K562 (cell line): ENCODE data around the gene RPL9. TPM values are rescaled to one million over a fixed set of nuclear protein-coding genes. Genes with fewer than 3 reads are reported as not detected.

Experiments used
- ATF7 ChIP-seq: fragments of 450-650 bp; IDR thresholded peaks from 2 replicates; pipeline ENCODE4 v1.7.1; 2014; ENCODE audit warnings: mild to moderate bottlenecking, moderate library complexity
- CC2D1A ChIP-seq: fragments of 450-650 bp; IDR thresholded peaks from 2 replicates; pipeline ENCODE4 v1.6.1; 2017; ENCODE audit warnings: mild to moderate bottlenecking
- DPF2 ChIP-seq: fragments of 450-650 bp; IDR thresholded peaks from 2 replicates; pipeline ENCODE4 v1.6.1; 2016
- EP300 ChIP-seq: IDR thresholded peaks from 2 replicates; pipeline ENCODE4 v1.6.1; 2012; ENCODE audit warnings: low read length, improper control_type of control experiment
- GTF2B ChIP-seq: IDR thresholded peaks from 2 replicates; pipeline ENCODE4 v1.6.1; 2011; ENCODE audit not compliant: insufficient read length; ENCODE audit errors: extremely low read depth
- MAZ ChIP-seq, 2 experiments: fragments of 450-650 bp in 1 of 2; sonication (generic) in 1 of 2; formaldehyde crosslinking; IDR thresholded peaks in 1 of 2; conservative IDR thresholded peaks in 1 of 2; 2 replicates each; pipeline versions ENCODE4 v1.4.0 to v1.5.0; 2020; ENCODE audit warnings: mild to moderate bottlenecking in 1 of 2, missing genetic modification reagents in 1 of 2
- MYC ChIP-seq, 2 experiments: fragments of 250-450 bp in 1 of 2; sonication (Bioruptor Pico) in 1 of 2; IDR thresholded peaks; 2 replicates each; pipeline versions ENCODE4 v1.5.1 to v1.6.1; 2012 to 2021; ENCODE audit warnings: low read depth in 2 of 2, borderline replicate concordance in 1 of 2, improper control_type of control experiment in 1 of 2, low read length in 1 of 2, mild to moderate bottlenecking in 1 of 2, moderate library complexity in 1 of 2
- POLR3G ChIP-seq: IDR thresholded peaks from 2 replicates; pipeline ENCODE4 v1.6.1; 2011; ENCODE audit not compliant: insufficient read length, insufficient replicate concordance; ENCODE audit errors: extremely low read depth
- RAD21 ChIP-seq, 2 experiments: fragments of 250-450 bp in 1 of 2; fragments of 450-650 bp in 1 of 2; sonication (Bioruptor Pico) in 1 of 2; formaldehyde crosslinking in 1 of 2; IDR thresholded peaks in 1 of 2; conservative IDR thresholded peaks in 1 of 2; 2 replicates each; pipeline versions ENCODE4 v1.4.0 to v1.8.0; 2020 to 2022; ENCODE audit warnings: mild to moderate bottlenecking in 2 of 2, moderate library complexity in 1 of 2
- RAD51 ChIP-seq: fragments of 450-650 bp; IDR thresholded peaks from 2 replicates; pipeline ENCODE4 v1.7.1; 2016; ENCODE audit warnings: low read depth, mild to moderate bottlenecking, borderline replicate concordance
- SMARCB1 ChIP-seq: IDR thresholded peaks from 2 replicates; pipeline ENCODE4 v1.6.1; 2011; ENCODE audit warnings: improper control_type of control experiment, low read depth; ENCODE audit not compliant: insufficient read length
- SREBF1 ChIP-seq: fragments of 150-350 bp; IDR thresholded peaks from 2 replicates; pipeline ENCODE4 v1.6.1; 2014; ENCODE audit warnings: antibody characterized with exemption, low read depth, low read length, borderline replicate concordance
- TBP ChIP-seq: optimal IDR thresholded peaks from 2 replicates; pipeline ENCODE3; 2011; ENCODE audit warnings: low read depth, low read length, improper control_type of control experiment
- THRAP3 ChIP-seq: fragments of 450-650 bp; IDR thresholded peaks from 2 replicates; pipeline ENCODE4 v1.6.1; 2016; ENCODE audit warnings: mild to moderate bottlenecking, inconsistent platforms, borderline replicate concordance
- VEZF1 ChIP-seq: fragments of 200-800 bp; sonication (Bioruptor generic); IDR thresholded peaks from 2 replicates; pipeline ENCODE4 v1.6.1; 2017; ENCODE audit warnings: missing genetic modification characterization, missing compliant biosample characterization
- ZNF224 ChIP-seq: sonication (generic); formaldehyde crosslinking; IDR thresholded peaks from 2 replicates; pipeline ENCODE4 v1.8.0; 2022; ENCODE audit warnings: mild to moderate bottlenecking, missing genetic modification reagents
- ZNF24 ChIP-seq: fragments of 450-650 bp; IDR thresholded peaks from 2 replicates; pipeline ENCODE4 v1.6.1; 2016
- ZNF384 ChIP-seq: IDR thresholded peaks from 2 replicates; pipeline ENCODE4 v1.6.1; 2012; ENCODE audit warnings: low read depth, low read length, improper control_type of control experiment
- ZNF717 ChIP-seq: fragments of 250-450 bp; sonication (Bioruptor Pico); IDR thresholded peaks from 2 replicates; pipeline ENCODE4 v1.5.0; 2021
- ZNF766 ChIP-seq: fragments of 200-800 bp; sonication (Bioruptor generic); conservative IDR thresholded peaks from 2 replicates; pipeline ENCODE4 v1.6.1; 2016; ENCODE audit warnings: missing genetic modification characterization, missing compliant biosample characterization
- polyA plus RNA-seq, 8 experiments: library from polyadenylated mRNA; depleted of rRNA in 4 of 8; stranded (reverse) in 5 of 8; unstranded in 3 of 8; fragments of >200 nt; fragmentation: Nextera tagmentation in 2 of 8; fragmentation: Illumina TruSeq in 1 of 8; extraction: Ambion mirVana in 2 of 8; extraction: Trizol in 1 of 8; gene quantifications; 2 replicates each; pipeline versions ENCODE4 v1.2.1 to v1.2.3, GENCODE V29; 2011 to 2014; ENCODE audit warnings: inconsistent platforms in 1 of 8, missing spikeins in 1 of 8
- total RNA-seq, 7 experiments: library from RNA; depleted of rRNA in 6 of 7; stranded (reverse); fragments of >200 nt in 6 of 7; fragmentation: Illumina TruSeq in 2 of 7; extraction: Trizol in 2 of 7; gene quantifications; 2 replicates each; pipeline versions ENCODE4 v1.2.1 to v1.2.3, GENCODE V29; 2011 to 2021; ENCODE audit warnings: low replicate concordance in 1 of 7
- TF ChIP-seq, protein P1 (sequence below): fragments of 200-800 bp; sonication (Bioruptor generic); IDR thresholded peaks from 2 replicates; pipeline ENCODE4 v1.6.1; 2016; ENCODE audit warnings: missing genetic modification characterization, missing compliant biosample characterization

The RPL9 gene
- total and polyA plus RNA-seq, 9 of the 15 experiments (the other 6 are each of a cell fraction or from before 2014, with no cell fraction given): 1,925 to 5,178 (median 3,033) TPM

DNA sequence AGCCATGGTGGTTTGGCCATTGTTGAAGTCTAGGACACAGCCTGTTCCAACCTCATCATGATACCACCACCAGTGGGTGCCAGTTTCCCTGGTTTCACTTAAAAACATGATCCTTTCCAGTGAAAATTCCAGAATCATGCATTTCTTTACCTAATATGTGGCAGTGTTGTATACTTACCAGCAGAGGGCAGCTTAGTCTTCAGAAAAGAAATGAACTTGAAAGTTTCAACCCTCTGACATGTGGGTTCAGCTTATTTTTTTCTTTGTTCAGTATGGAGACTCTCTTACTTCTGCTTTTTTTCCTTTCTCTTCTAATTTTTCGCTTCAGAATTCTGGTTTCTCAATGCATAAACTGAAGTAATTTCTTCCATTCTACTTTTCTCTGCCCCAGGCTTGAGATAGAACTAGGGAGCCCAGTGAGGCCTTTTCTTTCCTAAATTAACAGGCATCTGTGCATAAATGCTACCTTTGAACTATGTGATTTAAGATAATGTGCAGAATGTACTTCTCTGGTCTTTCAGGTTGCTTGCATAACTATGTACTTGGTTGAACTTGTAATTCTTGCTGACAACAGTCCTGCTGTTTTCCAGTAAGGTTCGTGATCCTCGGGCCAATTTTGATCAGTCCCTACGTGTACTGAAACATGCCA lies 10.8 kb upstream of the RPL9 start (continued):
- peak; percentile 88 to 92 for TF ChIP-seq RAD21 (CRISPR knock-in tag; conservative IDR thresholded peaks at IDR 0.05 in 1 of 2, IDR thresholded peaks at IDR 0.05 in 1 of 2)
- TF ChIP-seq ZNF24: peak; percentile 40; the same call in 1 of the 2 replicates
- TF ChIP-seq THRAP3: no peak
- TF ChIP-seq ZNF717 (CRISPR knock-in tag): no peak
- no peak for TF ChIP-seq GTF2B
- peak; percentile 57 for TF ChIP-seq CC2D1A
- 0 out of 2 replicates have a peak, but pooled peaks have one; percentile 18 for TF ChIP-seq DPF2
- peak; percentile 26; the same call in 1 of the 2 replicates for TF ChIP-seq VEZF1 (CRISPR knock-in tag)
- peak; percentile 39; the same call in 1 of the 2 replicates for TF ChIP-seq ATF7
- peak; percentile 55; the same call in 1 of the 2 replicates for TF ChIP-seq ZNF766 (CRISPR knock-in tag)
- no peak for TF ChIP-seq TBP
- TF ChIP-seq POLR3G: no peak
- peak; percentile 66; the same call in 1 of the 2 replicates for TF ChIP-seq ZNF384
- TF ChIP-seq MAZ (CRISPR knock-in tag; conservative IDR thresholded peaks at IDR 0.05 in 1 of 2, IDR thresholded peaks at IDR 0.05 in 1 of 2): peak in 1 of 2 experiments; percentile 37; a peak in 2 of 4 replicates
- TF ChIP-seq MYC (IDR thresholded peaks at IDR 0.05; ENCODE audit: low read depth, low read length): 0 out of 2 replicates have a peak, but pooled peaks have one; percentile 11
- no peak for TF ChIP-seq MYC (CRISPR knock-in tag; IDR thresholded peaks at IDR 0.05; ENCODE audit: borderline replicate concordance, low read depth)
- TF ChIP-seq EP300: peak; percentile 38; the same call in 1 of the 2 replicates
- TF ChIP-seq, protein P1, sequence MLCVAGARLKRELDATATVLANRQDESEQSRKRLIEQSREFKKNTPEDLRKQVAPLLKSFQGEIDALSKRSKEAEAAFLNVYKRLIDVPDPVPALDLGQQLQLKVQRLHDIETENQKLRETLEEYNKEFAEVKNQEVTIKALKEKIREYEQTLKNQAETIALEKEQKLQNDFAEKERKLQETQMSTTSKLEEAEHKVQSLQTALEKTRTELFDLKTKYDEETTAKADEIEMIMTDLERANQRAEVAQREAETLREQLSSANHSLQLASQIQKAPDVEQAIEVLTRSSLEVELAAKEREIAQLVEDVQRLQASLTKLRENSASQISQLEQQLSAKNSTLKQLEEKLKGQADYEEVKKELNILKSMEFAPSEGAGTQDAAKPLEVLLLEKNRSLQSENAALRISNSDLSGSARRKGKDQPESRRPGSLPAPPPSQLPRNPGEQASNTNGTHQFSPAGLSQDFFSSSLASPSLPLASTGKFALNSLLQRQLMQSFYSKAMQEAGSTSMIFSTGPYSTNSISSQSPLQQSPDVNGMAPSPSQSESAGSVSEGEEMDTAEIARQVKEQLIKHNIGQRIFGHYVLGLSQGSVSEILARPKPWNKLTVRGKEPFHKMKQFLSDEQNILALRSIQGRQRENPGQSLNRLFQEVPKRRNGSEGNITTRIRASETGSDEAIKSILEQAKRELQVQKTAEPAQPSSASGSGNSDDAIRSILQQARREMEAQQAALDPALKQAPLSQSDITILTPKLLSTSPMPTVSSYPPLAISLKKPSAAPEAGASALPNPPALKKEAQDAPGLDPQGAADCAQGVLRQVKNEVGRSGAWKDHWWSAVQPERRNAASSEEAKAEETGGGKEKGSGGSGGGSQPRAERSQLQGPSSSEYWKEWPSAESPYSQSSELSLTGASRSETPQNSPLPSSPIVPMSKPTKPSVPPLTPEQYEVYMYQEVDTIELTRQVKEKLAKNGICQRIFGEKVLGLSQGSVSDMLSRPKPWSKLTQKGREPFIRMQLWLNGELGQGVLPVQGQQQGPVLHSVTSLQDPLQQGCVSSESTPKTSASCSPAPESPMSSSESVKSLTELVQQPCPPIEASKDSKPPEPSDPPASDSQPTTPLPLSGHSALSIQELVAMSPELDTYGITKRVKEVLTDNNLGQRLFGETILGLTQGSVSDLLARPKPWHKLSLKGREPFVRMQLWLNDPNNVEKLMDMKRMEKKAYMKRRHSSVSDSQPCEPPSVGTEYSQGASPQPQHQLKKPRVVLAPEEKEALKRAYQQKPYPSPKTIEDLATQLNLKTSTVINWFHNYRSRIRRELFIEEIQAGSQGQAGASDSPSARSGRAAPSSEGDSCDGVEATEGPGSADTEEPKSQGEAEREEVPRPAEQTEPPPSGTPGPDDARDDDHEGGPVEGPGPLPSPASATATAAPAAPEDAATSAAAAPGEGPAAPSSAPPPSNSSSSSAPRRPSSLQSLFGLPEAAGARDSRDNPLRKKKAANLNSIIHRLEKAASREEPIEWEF (CRISPR knock-in tag): no peak
- no peak for TF ChIP-seq ZNF224 (CRISPR knock-in tag)
- TF ChIP-seq SREBF1: no peak
- TF ChIP-seq RAD51: 0 out of 2 replicates have a peak, but pooled peaks have one; percentile 26
- no peak for TF ChIP-seq SMARCB1
